Measurements from ENCODE around the gene HAUS5.
A peak's percentile ranks its signal among the peaks of the same experiment; 100 is the strongest.

Gene HAUS5

GRCh38 chr19:35661995-35662340 lies 49.4 kb downstream of the HAUS5 start:
- Histone ChIP-seq H3K4me3 (ENCODE audit: severe bottlenecking) (no peak overlapping the region), H3K4me1 (ENCODE audit: insufficient read depth, poor library complexity, severe bottlenecking) (no peaks in the 10 kb centered on the region), H3K27ac (ENCODE audit: poor library complexity, severe bottlenecking) (no peak overlapping the region), H3K9me3 (ENCODE audit: severe bottlenecking) (no peaks in the 10 kb centered on the region), H3K27me3 (ENCODE audit: insufficient read depth, poor library complexity, severe bottlenecking) (no peaks in the 10 kb centered on the region), H3K36me3 (ENCODE audit: low read depth) (peaks cover 41% of the 10 kb centered on the region)
- ATAC-seq (ENCODE audit: low read depth) (no peak), DNase-seq (ENCODE audit: low spot score) (no peak)
- no peak for TF ChIP-seq CTCF (IDR thresholded peaks at IDR 0.05; ENCODE audit: poor library complexity, severe bottlenecking)

- TF ChIP-seq CTCF (IDR thresholded peaks at IDR 0.05; ENCODE audit: poor library complexity, severe bottlenecking) = no peak
- Histone ChIP-seq H3K4me1 (ENCODE audit: insufficient read depth, poor library complexity, severe bottlenecking) (no peaks in the 10 kb centered on the region), H3K36me3 (ENCODE audit: low read depth) (peaks cover 24% of the 10 kb centered on the region)
Observed at GRCh38 chr19:35663981-35664380, 51.4 kb downstream of the HAUS5 start.

GRCh38 chr19:35665157-35665556 lies 52.6 kb downstream of the HAUS5 start:
- no peak for TF ChIP-seq CTCF (IDR thresholded peaks at IDR 0.05; ENCODE audit: poor library complexity, severe bottlenecking)
- H3K27ac ChIP-seq (ENCODE audit: poor library complexity, severe bottlenecking) = no peak overlapping the region
- peaks cover 14% of the 10 kb centered on the region for H3K36me3 ChIP-seq (ENCODE audit: low read depth)
- H3K27me3 ChIP-seq (ENCODE audit: insufficient read depth, poor library complexity, severe bottlenecking) = peaks cover 4% of the 10 kb centered on the region
- no peak for DNase-seq (ENCODE audit: low spot score)
- ATAC-seq (ENCODE audit: low read depth) = no peak
- no peak overlapping the region for H3K4me3 ChIP-seq (ENCODE audit: severe bottlenecking)
- no peaks in the 10 kb centered on the region for H3K4me1 ChIP-seq (ENCODE audit: insufficient read depth, poor library complexity, severe bottlenecking)
- no peaks in the 10 kb centered on the region for H3K9me3 ChIP-seq (ENCODE audit: severe bottlenecking)

More at GRCh38 chr19:35663981-35664380, 51.4 kb downstream of the HAUS5 start:
- Histone ChIP-seq H3K27ac (ENCODE audit: poor library complexity, severe bottlenecking) (no peak overlapping the region), H3K27me3 (ENCODE audit: insufficient read depth, poor library complexity, severe bottlenecking) (no peaks in the 10 kb centered on the region), H3K9me3 (ENCODE audit: severe bottlenecking) (no peaks in the 10 kb centered on the region), H3K4me3 (ENCODE audit: severe bottlenecking) (no peak overlapping the region)
- DNase-seq (ENCODE audit: low spot score) = no peak
- no peak for ATAC-seq (ENCODE audit: low read depth)

GRCh38 chr19:35665604-35666003 lies 53.1 kb downstream of the HAUS5 start:
- Histone ChIP-seq H3K4me1 (ENCODE audit: insufficient read depth, poor library complexity, severe bottlenecking) (no peaks in the 10 kb centered on the region), H3K9me3 (ENCODE audit: severe bottlenecking) (no peaks in the 10 kb centered on the region), H3K27me3 (ENCODE audit: insufficient read depth, poor library complexity, severe bottlenecking) (peaks cover 4% of the 10 kb centered on the region), H3K4me3 (ENCODE audit: severe bottlenecking) (no peak overlapping the region), H3K27ac (ENCODE audit: poor library complexity, severe bottlenecking) (no peak overlapping the region), H3K36me3 (ENCODE audit: low read depth) (peaks cover 12% of the 10 kb centered on the region)
- no peak for TF ChIP-seq CTCF (IDR thresholded peaks at IDR 0.05; ENCODE audit: poor library complexity, severe bottlenecking)
- ATAC-seq (ENCODE audit: low read depth) (no peak), DNase-seq (ENCODE audit: low spot score) (no peak)

GRCh38 chr19:35666251-35666913 lies 53.8 kb downstream of the HAUS5 start, which contains the start of gene UPK1A:
Gene UPK1A, plus strand, starts transcription at chr19:35666517. Its CDS starts 296 bp downstream, at chr19:35666813.
- H3K4me3 ChIP-seq (ENCODE audit: severe bottlenecking) = no peak within 1 kb of the TSS
- H3K4me1 ChIP-seq (ENCODE audit: insufficient read depth, poor library complexity, severe bottlenecking) = no peaks in the 10 kb centered on the region
- peaks cover 4% of the 10 kb centered on the region for H3K27me3 ChIP-seq (ENCODE audit: insufficient read depth, poor library complexity, severe bottlenecking)
- TF ChIP-seq CTCF (IDR thresholded peaks at IDR 0.05; ENCODE audit: poor library complexity, severe bottlenecking) = no peak
- peak; percentile 27; the same call in 1 of the 3 replicates for ATAC-seq (ENCODE audit: low read depth)
- no peak for DNase-seq (ENCODE audit: low spot score)
- H3K9me3 ChIP-seq (ENCODE audit: severe bottlenecking) = no peaks in the 10 kb centered on the region
- H3K27ac ChIP-seq (ENCODE audit: poor library complexity, severe bottlenecking) = no peak within 1 kb of the TSS
- H3K36me3 ChIP-seq (ENCODE audit: low read depth) = peaks cover 11% of the 10 kb centered on the region
